NCI-H510A treated with DMSO at 0.1 percent for 48 hours (cell line): ENCODE measurements around the gene HAUS8.
"Not testable (repeated sequence)": the region's sequence is repeated elsewhere in the genome, so short reads cannot be mapped to it uniquely, and the experiment has no call there.

ENCODE experiments used
- DNase-seq: peaks from one replicate; lab custom pipeline; 2025; lab: John Stamatoyannopoulos, UW

Gene HAUS8, protein sequence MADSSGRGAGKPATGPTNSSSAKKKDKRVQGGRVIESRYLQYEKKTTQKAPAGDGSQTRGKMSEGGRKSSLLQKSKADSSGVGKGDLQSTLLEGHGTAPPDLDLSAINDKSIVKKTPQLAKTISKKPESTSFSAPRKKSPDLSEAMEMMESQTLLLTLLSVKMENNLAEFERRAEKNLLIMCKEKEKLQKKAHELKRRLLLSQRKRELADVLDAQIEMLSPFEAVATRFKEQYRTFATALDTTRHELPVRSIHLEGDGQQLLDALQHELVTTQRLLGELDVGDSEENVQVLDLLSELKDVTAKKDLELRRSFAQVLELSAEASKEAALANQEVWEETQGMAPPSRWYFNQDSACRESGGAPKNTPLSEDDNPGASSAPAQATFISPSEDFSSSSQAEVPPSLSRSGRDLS

DNA sequence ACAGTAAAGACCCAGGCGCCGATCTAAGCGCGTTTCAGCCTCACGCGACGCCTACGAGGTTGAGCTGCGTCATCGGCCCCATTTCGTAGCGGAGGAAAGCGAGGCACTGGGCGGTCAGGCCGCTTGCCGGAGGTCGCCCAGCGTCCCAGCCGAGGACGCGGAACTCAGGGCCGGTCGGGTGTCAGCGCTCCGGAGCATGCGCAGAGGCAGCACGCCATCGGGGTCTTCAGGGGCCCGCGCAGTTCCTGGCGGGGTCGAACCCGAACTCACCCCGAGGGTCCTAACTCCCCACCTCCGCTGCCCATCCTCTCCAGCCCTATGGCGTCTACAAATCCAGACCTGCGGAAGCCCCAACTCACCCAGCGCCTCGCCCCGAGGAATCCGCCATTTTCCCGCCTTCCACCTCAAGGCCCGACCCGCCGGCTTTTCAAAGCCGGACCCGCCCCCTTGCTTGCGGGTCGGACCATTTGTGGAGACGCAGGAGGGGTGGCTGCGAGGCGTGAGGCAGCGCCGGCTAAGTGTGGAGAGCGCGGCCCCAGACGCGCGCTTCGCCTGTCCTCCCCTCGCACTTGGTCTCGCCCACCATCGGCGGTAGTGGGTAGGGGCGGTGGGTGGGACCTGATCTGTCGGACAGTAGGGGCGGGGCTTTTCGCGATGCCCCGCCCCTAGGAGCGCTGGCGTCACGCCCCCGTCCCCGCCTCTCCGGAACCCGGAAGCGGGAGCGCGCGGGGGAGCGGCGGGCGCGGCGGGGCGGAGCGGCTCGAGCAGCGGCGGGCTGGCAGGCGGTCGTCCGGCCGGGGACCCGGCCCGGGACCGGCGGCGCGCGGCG lies at the start of gene HAUS8, which contains the start of gene MYO9B:
HAUS8 (minus strand) TSS at position 418 of the 829 bp plus-strand sequence; CDS start at position 388, 30 bp downstream.
MYO9B (plus strand) TSS at position 743 of the 829 bp plus-strand sequence. CDS start 25,941 bp downstream, outside the sequence.
- peak; percentile 93 for DNase-seq

DNA sequence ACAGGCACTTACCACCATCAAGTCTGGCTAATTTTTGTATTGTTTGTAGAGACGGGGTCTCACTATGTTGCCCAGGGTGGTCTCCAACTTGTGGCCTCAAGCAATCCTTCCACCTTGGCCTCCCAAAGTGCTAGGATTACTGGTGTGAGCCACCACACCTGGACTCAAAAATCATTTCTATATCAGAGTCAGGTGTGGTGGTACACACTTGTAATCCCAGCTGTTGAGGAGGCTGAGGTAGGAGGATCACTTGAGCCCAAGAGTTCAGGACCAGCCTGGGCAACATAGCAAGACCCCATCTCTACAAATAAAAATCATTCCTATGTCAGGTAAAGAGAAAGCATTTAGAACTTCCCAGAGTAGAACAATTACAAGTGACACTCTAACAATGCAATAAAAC lies 48.8 kb upstream of the HAUS8 start:
- DNase-seq, result no peak

DNA sequence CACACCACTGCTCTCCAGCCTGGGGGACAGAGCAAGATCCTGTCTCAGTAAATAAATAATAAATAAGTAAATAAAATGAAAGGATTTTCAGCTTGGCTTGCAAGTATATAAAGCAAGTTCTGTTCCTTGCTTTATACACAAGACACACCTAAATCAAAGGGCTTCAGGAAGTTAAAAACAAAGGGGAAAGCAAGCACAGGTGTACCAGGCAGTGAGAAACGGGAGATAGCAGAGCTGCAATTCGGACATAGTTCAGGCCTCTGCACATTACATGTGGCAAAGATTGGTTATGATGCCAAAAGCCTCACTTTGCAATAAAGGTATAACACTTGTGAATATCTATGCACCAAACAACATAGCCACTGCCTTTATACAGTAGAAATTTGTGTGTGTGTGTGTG lies 47.8 kb upstream of the HAUS8 start:
- DNase-seq, result no peak

DNA sequence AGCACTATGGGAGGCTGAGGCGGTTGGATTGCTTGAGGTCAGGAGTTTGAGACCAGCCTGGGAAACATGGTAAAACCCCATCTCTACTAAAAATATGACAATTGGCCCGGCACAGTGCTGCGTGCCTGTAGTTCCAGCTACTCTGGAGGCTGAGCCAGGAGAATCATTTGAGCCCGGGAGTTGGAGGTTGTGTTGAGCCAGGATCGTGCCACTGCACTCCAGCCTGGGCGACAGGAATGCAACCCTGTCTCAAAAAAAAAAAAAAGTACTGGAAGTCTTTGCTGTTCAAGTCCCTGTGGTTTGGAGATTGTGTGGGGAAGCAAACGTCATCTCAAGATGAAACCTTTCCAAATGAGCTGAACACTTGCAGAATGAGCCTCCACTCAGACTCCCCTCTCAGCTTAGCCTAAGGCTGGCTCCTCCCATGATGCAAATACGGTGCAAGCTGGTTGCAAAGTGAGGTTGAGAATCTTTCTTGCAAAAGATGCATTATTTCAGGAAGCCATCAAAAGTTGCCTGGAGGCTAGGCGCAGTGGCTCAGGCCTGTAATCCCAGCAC lies 46.6 kb upstream of the HAUS8 start:
- DNase-seq, result no peak

DNA sequence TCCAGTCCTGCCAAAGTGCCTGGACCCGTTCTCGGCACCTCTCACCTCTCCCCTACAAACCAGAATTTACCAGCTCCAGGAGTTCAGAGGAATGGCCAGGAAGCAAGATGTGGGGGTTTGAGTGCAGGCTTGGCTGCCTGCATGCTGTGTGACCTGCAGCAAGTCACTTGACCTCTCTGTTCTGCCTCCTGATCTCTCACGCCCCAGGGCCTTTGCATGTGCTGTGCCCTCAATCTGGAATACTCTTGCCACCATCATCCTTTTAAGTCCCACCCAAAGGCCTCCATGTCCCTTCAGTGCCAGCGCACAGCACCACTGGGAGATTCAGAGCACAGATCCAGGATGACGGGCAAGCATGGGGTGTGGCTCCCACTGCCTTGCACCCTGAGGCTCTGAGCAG lies 43.7 kb upstream of the HAUS8 start:
- no peak for DNase-seq

DNA sequence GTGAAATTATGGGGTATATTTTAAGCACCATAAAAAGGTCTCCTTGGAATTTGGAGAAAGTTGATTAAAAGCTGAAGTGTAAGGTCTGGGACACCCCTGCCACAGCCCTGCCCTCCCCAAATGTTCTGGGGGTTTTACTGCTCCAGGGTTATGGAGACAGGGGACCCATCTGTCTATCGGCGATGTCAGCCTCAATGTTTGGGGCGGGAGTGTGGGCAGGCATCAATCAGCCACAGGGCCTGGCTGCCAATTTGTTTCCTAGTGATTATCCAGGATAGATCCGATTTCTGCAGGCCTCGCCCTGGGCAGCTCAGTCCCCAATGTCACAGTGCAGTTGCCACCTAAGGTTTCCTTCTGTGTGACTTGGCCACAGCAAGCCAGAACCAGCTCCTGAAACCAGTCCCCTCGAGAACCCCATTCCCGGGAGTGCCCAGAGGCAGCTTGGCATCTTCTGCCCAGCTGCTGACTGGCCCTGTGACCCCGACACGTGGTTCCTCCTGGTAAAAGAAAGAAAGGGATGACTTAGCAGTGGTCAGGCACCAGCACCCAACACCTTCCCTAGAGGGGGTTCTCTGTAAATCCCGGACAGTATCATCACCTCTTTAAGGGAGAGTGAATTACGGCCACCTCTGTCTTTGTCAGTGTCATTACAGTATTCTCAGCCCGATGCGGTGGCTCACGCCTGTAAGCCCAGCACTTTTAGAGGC lies 41.9 kb upstream of the HAUS8 start:
- DNase-seq, result no peak

DNA sequence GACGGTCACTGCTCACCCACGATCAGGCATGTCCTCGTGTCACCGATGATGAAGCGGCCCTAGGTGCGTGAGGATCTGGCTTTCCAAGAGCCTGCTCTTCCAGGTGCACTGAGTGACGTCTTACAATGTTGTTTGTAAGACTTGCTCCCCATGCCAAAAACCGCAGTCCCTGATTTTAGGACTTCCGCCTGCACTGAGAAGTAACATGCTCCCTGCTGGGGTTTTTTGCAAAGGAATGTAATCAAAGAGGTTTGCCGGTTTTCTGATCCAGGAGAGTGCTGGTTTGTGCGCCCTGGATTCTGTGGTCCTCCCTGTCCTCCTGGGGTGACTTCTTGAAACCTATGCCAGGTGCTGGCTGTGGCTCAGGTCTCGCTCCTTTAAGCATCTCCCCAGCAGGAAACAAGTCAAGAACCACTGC lies 39.2 kb upstream of the HAUS8 start:
- DNase-seq, result no peak

DNA sequence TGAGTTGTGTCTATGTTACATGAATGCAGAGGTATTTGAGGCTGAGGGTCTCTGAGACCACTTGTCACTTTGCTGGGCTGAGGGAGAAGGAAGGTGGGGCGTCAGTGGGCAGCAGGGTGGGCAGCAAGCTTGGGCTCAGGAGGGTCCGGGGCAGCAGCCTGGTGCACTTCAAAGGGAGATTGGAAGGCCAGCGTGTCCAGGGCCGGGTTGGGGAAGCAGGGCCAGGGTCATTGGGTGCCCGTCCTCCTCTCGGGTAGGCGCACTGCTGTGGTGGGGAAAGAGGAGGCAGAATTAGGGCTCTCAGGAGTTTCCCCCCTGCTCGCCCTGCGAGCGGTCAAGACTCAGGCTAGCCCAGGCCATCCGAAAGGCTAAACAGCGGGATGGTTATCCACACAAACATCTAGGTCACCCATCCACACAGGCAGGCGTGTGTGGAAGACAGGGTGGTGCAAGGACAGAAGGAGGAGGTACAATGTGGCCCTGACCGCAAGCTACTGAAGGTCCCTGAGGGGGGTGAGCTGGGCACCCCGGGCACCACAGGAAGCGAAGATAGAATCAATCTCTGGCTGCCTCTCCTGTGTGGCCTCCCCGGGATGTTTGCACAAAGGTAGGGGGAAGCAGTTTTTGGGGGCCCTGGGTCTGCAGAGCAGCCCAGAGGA lies 38.0 kb upstream of the HAUS8 start:
- DNase-seq, result no peak

DNA sequence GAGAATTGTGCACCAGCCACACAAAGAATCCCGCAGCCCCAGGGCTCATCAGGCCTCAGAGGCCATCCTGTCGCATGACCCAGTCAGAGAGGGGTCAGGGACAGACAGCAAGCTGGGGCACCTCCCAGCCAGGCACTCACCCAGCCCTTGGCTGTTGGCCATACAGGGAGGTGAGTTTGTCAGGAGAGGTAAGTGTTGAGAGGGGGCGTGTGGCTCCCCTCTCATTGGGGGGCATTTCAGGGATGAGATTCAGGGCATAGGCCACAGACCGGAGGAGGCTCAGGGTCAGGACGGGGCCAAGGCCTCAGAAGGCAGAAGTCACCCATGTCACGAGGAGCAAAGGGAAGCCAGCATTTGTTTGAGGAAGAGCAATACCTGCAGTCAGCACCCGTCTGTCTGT lies 37.4 kb upstream of the HAUS8 start:
- DNase-seq, result no peak

DNA sequence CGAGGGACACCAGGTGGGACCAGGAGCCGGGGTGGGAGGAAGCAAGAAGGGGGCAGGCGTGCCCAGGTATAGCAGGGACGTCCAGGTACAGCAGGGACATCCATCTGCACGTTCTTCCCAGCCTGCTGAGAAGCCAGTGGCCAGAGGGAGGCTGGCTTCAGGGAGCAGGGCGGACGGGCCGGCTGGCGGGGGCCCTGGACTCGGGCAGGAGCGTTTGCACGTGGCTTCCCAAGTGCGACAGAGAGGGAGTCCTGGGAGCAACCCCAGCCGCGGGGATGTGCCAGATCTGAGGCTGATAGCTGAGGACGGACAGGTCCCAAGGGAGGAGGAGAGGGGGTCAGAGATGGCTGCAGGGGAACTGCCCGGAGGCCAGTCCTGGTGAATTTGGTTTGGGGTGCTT lies 37.0 kb upstream of the HAUS8 start:
- no peak for DNase-seq

DNA sequence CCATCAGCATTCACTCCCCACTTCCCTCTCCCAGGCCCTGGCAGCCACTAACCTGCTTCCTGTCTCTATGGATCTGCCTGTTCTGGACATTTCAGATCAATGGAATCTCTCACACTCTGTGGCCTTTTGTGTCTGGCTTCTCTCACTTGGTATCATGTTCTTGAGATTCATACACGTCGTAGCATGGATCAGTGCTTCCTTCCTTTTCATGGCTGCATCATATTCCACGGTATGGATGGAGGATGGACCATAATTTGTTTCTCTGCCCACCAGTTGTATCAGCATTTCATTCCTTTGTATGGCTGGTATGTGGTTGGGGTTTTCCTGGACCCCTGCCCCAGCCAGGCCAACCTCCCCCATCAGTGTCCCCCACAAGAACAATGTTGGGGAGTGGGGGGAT lies 36.5 kb upstream of the HAUS8 start:
- no peak for DNase-seq

DNA sequence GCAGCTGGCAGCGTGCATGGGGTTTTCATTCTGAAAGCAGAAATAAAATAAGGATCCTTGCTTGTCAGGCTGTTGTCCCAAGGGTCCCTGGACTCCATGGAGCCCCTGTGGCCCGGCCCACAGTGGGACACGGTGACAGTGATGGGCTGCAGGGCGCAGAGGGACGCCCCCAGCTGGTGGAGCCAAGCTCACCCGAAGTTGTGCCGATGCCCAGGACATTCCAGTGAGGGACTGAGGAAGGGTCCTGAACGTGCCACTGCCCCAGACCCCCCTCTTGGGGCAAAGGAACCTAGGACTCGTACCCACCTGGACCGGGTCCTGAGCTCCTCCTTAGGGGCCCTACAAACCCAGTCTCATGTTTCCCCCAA lies 35.3 kb upstream of the HAUS8 start:
- DNase-seq, result no peak

DNA sequence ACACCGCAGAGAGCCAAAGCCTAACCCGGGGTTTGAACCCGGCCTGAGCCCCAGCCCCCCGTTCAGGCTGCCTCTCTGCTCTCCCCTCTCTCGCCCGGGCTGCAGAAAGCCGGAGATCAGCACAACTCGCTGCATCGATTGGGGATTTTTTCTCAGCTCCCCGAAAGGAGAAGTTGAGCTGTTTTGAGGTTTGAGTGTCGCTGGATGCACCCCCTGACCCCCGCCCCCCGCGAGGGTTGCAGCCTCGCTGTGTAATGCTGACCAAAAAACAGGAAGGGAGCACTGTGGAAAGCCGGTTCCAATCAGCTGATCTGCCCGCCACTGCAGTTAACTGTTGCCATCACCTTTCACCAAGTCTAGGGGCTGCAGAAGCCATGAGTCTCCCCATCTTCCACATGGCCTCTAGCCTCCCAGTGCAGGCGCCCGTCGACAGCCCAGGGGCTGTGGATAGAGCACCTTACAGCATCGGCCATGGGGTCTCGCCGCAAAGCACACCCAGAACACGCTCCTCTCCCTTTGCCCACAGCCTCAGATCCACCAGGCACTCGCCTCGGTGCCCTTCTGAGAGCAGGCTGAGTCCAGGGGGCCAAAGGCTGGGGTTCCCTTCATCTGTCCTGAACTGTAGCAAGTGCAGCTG lies 34.8 kb upstream of the HAUS8 start:
- no peak for DNase-seq

DNA sequence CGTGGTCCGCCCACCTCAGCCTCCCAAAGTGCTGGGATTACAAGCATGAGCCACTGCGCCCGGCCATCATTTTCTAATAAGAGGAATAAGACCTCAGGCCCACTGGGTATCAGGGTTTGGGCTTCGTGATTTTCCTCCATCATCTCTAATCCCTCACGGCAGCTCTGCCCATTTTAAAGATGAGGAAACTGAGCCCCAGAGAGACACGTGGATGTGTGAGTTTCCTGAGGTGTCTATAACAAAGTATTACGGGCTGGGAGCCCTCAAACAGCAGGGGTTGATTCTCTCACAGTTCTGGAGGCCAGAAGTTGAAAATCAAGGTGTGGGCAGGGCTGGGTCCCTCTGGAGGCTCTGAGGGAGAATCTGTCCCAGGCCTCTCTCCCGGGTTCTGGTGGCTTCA lies 34.0 kb upstream of the HAUS8 start:
- no peak for DNase-seq

DNA sequence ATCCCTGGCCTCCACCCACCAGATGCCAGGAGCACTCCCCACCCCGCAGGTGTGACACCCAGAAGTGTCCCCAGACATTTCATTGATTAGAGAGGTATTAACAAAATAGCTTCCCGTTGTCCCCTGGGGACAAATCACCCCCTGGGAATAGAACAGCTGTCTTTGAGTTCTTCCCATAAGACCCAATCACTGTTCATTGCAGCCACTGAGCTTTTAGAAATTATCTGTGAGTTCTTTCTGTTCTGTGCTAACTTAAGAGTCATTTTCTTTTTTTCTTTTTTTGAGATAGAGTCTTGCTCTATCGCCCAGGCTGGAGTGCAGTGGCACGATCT lies 33.2 kb upstream of the HAUS8 start:
- no peak for DNase-seq

DNA sequence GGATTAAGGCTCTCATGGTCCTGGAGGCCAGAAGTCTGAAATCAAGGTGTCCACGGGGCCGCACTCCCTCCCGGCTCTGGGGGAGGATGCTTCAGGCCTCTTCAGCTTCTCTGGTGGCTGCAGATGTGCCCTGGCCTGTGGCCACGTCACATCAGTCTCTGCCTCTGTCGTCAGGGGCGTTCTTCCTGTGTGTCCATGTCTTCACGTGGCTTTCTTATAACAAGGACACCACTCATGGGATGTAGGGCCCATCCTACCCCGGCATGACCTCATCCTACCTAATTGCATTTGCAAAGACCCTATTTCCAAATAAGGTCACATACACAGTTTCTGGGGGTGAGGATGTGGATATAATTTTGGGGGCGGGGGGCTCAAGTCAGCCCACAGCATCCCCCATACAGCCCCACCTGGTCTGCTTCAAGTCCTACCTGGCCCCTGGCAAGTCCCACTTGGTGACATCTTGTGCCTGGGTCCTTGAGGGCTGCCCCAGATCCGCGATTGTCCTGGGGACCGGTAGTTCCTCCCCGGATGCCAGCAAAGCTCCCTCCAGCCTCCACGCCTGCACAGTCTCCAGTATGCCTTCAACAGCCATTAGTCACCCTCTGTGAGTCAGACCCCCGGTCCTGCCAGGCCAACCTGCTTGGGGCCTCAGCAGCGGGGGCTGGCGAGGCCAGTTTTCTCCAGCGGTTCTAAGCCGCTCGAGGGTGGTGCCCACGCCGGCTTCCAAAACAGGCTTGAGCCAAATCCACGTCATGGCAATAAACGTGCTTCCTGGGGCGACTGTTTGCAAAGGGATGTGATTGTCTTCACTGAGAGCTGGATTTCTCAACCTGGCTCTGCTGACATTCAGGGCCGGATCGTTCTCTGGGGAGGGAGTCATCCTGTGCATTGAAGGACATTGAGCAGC lies 32.5 kb upstream of the HAUS8 start:
- DNase-seq, result no peak

DNA sequence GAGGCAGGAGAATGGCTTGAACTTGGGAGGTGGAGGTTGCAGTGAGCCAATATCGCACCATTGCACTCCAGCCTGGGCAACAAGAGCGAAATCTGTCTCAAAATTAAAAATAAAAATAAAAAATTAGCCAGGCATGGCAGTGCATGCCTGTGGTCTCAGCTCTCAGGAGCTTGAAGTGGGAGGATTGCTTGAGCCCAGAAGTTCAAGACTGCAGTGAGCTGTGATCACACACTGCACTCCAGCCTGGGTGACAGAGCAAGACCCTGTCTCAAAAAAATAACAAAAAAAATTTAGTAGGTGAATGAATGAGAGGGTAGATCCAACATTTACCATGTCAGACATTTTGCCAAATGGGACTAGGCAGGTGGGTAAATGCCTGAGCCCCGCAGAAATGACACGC lies 31.7 kb upstream of the HAUS8 start:
- DNase-seq, result not testable (repeated sequence)

DNA sequence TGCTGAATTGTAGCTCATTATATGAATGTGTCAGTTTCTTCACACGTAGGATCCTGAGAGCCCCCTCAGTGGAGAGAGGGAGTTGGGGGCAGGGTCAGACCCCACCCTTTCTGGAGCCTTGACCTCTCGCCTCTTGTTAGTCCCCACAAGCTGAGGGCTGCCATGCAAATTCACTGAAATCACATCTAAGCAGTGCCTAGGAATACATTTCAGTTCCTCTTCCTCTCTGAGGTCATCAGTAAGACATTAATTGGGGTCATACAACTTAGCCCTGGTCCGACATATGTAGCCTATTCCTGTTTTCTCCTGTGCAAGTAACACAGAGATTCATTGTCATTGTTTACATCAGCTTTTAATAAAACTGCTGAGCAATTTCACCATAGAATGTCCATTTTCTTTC lies 30.3 kb upstream of the HAUS8 start:
- no peak for DNase-seq

DNA sequence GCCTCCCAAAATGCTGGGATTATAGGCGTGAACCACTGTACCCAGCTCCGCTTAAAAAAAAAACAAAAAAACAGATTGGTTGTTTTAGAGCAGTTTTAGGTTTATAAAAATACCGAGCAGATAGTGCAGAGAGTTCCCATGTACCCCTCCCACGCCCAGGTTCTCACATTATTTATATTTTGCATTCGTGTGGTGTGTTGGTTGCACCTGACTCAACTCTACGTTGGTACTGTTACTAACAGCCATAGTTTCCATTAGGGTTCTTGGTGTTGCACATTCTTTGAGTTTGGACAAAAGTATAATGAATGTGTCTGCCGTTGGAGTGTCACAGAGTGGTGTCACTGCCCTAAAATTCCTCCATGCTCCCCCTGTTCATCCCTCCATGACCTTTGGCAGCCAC lies 29.4 kb upstream of the HAUS8 start:
- DNase-seq, result no peak

DNA sequence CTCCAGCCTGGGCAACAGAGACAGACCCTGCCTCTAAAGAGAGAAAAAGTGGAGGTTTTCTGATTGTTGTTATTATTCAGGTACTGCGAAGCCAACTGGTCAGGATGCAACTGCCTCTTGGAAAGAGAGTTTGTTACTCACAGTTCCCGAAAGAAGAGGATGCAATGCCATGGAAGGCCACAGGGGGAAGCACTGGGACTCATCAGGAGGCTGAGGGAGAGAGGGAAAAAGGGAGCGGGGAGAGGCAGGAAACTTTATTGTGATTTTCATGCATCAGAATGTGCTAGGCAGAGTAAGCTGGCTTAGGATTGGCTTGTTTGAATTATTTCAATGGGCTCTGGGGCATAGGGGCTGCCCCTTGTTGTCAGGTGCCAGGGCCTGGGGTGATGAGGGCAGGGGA lies 27.9 kb upstream of the HAUS8 start:
- DNase-seq, result no peak
